OCI-LY1 (cell line): ENCODE results near the gene C16orf89.

Source experiments
- H2AFZ ChIP-seq: fragments of 200-600 bp; sonication (generic), shearing (Covaris generic); 2 replicates; pipeline ENCODE4 v1.6.0; 2014; ENCODE audit warnings: antibody characterized with exemption, mild to moderate bottlenecking, low read length
- H3F3A ChIP-seq: fragments of 200-600 bp; sonication (generic), shearing (Covaris generic); 2 replicates; pipeline ENCODE4 v1.6.0; 2014; ENCODE audit warnings: mild to moderate bottlenecking, antibody characterized with exemption, low read length, moderate library complexity; ENCODE audit not compliant: insufficient read depth
- H3K27ac ChIP-seq: fragments of 200-600 bp; sonication (generic); 2 replicates; pipeline ENCODE4 v1.5.1; 2014; ENCODE audit warnings: low read length, mixed run types, mild to moderate bottlenecking, low read depth; ENCODE audit not compliant: poor library complexity, severe bottlenecking
- H3K27me3 ChIP-seq: fragments of 200-600 bp; sonication (generic); 2 replicates; pipeline ENCODE4 v1.6.0; 2014; ENCODE audit warnings: antibody characterized with exemption, mild to moderate bottlenecking, low read length, moderate library complexity; ENCODE audit not compliant: insufficient read depth
- H3K36me3 ChIP-seq: fragments of 200-600 bp; sonication (generic); 2 replicates; pipeline ENCODE4 v1.6.1; 2014; ENCODE audit warnings: mild to moderate bottlenecking, antibody characterized with exemption, low read length, moderate library complexity, mixed read lengths; ENCODE audit not compliant: insufficient read depth
- H3K4me1 ChIP-seq: fragments of 200-600 bp; sonication (generic); 2 replicates; pipeline ENCODE4 v1.5.1; 2014; ENCODE audit warnings: mild to moderate bottlenecking, low read length, moderate library complexity; ENCODE audit not compliant: insufficient read depth, severe bottlenecking
- H3K4me2 ChIP-seq: fragments of 200-600 bp; sonication (generic), shearing (Covaris generic); 2 replicates; pipeline ENCODE4 v1.6.1; 2014; ENCODE audit warnings: low read length
- H3K4me3 ChIP-seq: fragments of 200-600 bp; sonication (generic); 2 replicates; pipeline ENCODE4 v1.5.1; 2014; ENCODE audit warnings: low read length, low read depth, mild to moderate bottlenecking, mixed read lengths; ENCODE audit not compliant: poor library complexity, severe bottlenecking
- H3K79me2 ChIP-seq: fragments of 200-600 bp; shearing (Covaris generic); 2 replicates; pipeline ENCODE4 v1.6.1; 2016; ENCODE audit warnings: mixed run types, low read length, mixed read lengths; ENCODE audit not compliant: insufficient read depth
- H3K9ac ChIP-seq: fragments of 200-600 bp; sonication (generic), shearing (Covaris generic); 2 replicates; pipeline ENCODE4 v1.6.1; 2014; ENCODE audit warnings: mild to moderate bottlenecking, low read length, mixed read lengths
- H3K9me2 ChIP-seq: fragments of 200-600 bp; sonication (generic), shearing (Covaris generic); 2 replicates; pipeline ENCODE4 v1.6.1; 2014; ENCODE audit warnings: low read depth, mild to moderate bottlenecking, low read length, mixed read lengths
- H3K9me3 ChIP-seq: fragments of 200-600 bp; shearing (Covaris generic); 2 replicates; pipeline ENCODE4 v1.6.1; 2014; ENCODE audit warnings: low read length, mixed read lengths
- H4K20me1 ChIP-seq: fragments of 200-600 bp; sonication (generic), shearing (Covaris generic); 2 replicates; pipeline ENCODE4 v1.6.0; 2016; ENCODE audit warnings: mild to moderate bottlenecking, low read length; ENCODE audit not compliant: insufficient read depth
- EZH2 ChIP-seq: fragments of 200-600 bp; sonication (generic), shearing (Covaris generic); IDR thresholded peaks from 2 replicates; pipeline ENCODE4 v1.8.0; 2017; ENCODE audit warnings: borderline replicate concordance, mixed run types, mild to moderate bottlenecking, antibody characterized with exemption, low read length, moderate library complexity, mixed read lengths
- TF ChIP-seq, protein P1 (sequence below): fragments of 200-600 bp; sonication (generic), shearing (Covaris generic); IDR thresholded peaks from 2 replicates; pipeline ENCODE4 v1.5.1; 2017; ENCODE audit warnings: mild to moderate bottlenecking, antibody characterized with exemption, low read length, moderate library complexity, mixed read lengths

Gene C16orf89

DNA sequence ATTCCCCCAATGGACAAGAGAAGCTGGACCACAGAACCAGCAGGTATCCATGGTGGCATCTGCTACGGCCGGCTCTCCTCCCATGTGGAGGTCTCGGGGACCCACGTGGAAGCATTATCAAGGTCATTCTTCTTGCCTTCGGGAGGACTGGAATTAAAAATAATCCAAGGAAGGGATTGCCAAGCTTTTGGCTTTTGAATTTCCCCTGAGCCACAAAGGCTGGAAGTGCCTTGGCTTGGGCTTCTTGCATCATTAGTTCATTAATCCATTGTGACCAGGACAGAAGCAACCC lies 48.1 kb downstream of the C16orf89 start:
- Histone ChIP-seq H3K4me1 (no peaks in the 10 kb centered on the region), H3K36me3 (no peaks in the 10 kb centered on the region), H3K4me3 (no peak overlapping the region), H3K9ac (no peak overlapping the region), H3K4me2 (no peak overlapping the region), H2AFZ (no peak overlapping the region), H3K9me2 (no peaks in the 10 kb centered on the region), H3K27ac (no peak overlapping the region), H3K79me2 (no peaks in the 10 kb centered on the region), H4K20me1 (no peaks in the 10 kb centered on the region), H3F3A (no peaks in the 10 kb centered on the region), H3K9me3 (no peaks in the 10 kb centered on the region), H3K27me3 (no peaks in the 10 kb centered on the region; the same call in 1 of the 2 replicates)
- no peak for TF ChIP-seq EZH2

- no peak overlapping the region for H3K9ac ChIP-seq
- no peak overlapping the region for H2AFZ ChIP-seq
- no peaks in the 10 kb centered on the region for H3K9me3 ChIP-seq
- no peaks in the 10 kb centered on the region for H3K4me1 ChIP-seq
- no peaks in the 10 kb centered on the region; the same call in 1 of the 2 replicates for H3K27me3 ChIP-seq
- H4K20me1 ChIP-seq, result no peaks in the 10 kb centered on the region
- H3K9me2 ChIP-seq, result no peaks in the 10 kb centered on the region
- no peaks in the 10 kb centered on the region for H3K79me2 ChIP-seq
- H3K36me3 ChIP-seq, result no peaks in the 10 kb centered on the region
- H3K4me3 ChIP-seq, result no peak overlapping the region
- H3F3A ChIP-seq, result no peaks in the 10 kb centered on the region
- H3K4me2 ChIP-seq, result no peak overlapping the region
- TF ChIP-seq, protein P1, sequence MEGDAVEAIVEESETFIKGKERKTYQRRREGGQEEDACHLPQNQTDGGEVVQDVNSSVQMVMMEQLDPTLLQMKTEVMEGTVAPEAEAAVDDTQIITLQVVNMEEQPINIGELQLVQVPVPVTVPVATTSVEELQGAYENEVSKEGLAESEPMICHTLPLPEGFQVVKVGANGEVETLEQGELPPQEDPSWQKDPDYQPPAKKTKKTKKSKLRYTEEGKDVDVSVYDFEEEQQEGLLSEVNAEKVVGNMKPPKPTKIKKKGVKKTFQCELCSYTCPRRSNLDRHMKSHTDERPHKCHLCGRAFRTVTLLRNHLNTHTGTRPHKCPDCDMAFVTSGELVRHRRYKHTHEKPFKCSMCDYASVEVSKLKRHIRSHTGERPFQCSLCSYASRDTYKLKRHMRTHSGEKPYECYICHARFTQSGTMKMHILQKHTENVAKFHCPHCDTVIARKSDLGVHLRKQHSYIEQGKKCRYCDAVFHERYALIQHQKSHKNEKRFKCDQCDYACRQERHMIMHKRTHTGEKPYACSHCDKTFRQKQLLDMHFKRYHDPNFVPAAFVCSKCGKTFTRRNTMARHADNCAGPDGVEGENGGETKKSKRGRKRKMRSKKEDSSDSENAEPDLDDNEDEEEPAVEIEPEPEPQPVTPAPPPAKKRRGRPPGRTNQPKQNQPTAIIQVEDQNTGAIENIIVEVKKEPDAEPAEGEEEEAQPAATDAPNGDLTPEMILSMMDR, result no peak
- TF ChIP-seq EZH2, result no peak
- H3K27ac ChIP-seq, result no peak overlapping the region
These were observed 48.6 kb downstream of the C16orf89 start for GRCh38 chr16:5016967-5017677.

DNA sequence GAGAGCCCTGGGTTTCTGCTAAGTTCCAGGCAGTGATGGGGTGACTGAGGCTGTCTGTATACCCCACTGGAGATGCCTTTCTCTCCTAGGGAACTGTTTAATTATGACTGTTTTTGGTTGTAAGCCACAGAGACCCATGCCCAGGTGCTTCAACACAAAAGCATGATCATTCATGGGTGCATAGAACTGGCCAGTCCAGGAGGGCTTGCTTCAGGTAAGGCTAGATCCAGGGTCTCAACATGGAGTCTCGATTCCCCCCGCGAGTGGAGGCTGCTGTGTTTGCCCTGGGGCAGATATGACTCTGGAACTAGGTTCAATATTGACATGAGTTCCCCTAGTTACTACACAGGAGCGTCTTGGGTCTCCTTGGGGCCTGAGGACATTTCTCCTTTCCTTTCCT lies 49.9 kb downstream of the C16orf89 start:
- H4K20me1 ChIP-seq, result no peaks in the 10 kb centered on the region
- H3K9me3 ChIP-seq, result no peaks in the 10 kb centered on the region
- H3K27ac ChIP-seq, result no peak overlapping the region
- H3K36me3 ChIP-seq, result no peaks in the 10 kb centered on the region
- no peaks in the 10 kb centered on the region for H3F3A ChIP-seq
- H3K79me2 ChIP-seq, result no peaks in the 10 kb centered on the region
- no peaks in the 10 kb centered on the region for H3K4me1 ChIP-seq
- no peak overlapping the region for H3K9ac ChIP-seq
- no peak overlapping the region for H3K4me3 ChIP-seq
- H3K9me2 ChIP-seq, result no peaks in the 10 kb centered on the region
- no peak overlapping the region for H3K4me2 ChIP-seq
- H2AFZ ChIP-seq, result no peak overlapping the region
- TF ChIP-seq EZH2, result no peak
- TF ChIP-seq, protein P1, result no peak
- H3K27me3 ChIP-seq, result no peaks in the 10 kb centered on the region; the same call in 1 of the 2 replicates

- no peak for TF ChIP-seq EZH2
- TF ChIP-seq, protein P1, result no peak
- no peak overlapping the region for H3K4me3 ChIP-seq
- no peaks in the 10 kb centered on the region for H3K9me3 ChIP-seq
- no peak overlapping the region for H3K9ac ChIP-seq
- no peaks in the 10 kb centered on the region for H3K4me1 ChIP-seq
- no peaks in the 10 kb centered on the region for H3K79me2 ChIP-seq
- no peaks in the 10 kb centered on the region for H3K36me3 ChIP-seq
- no peaks in the 10 kb centered on the region for H3K9me2 ChIP-seq
- no peaks in the 10 kb centered on the region for H4K20me1 ChIP-seq
- H3K27ac ChIP-seq, result no peak overlapping the region
- H3K27me3 ChIP-seq, result no peaks in the 10 kb centered on the region; the same call in 1 of the 2 replicates
- no peak overlapping the region for H3K4me2 ChIP-seq
- no peak overlapping the region for H2AFZ ChIP-seq
- no peaks in the 10 kb centered on the region for H3F3A ChIP-seq
These were observed 50.4 kb downstream of the C16orf89 start for GRCh38 chr16:5015351-5015750.
